Mucosa of descending colon (tissue), 3 donors: ENCODE data around the gene DPT. TPM values are rescaled to one million over a fixed set of nuclear protein-coding genes. Genes with fewer than 3 reads are reported as not detected.

Source experiments
- ATAC-seq: fragments of 200-7000 bp; cut with Tn5 transposase; one replicate; pipeline ENCODE4 v1.9.1; 2020; ENCODE audit warnings: mild to moderate bottlenecking, moderate library complexity
- DNase-seq, 3 donors: peaks; one replicate each; pipeline ENCODE4 v3.0.0-alpha.2; 2020
- H3K36me3 ChIP-seq: fragments of 200-600 bp; one replicate; pipeline ENCODE4 v1.8.0; 2021; ENCODE audit warnings: low read depth, mild to moderate bottlenecking
- H3K4me1 ChIP-seq: fragments of 200-600 bp; one replicate; pipeline ENCODE4 v1.8.0; 2021; ENCODE audit warnings: low read depth, mild to moderate bottlenecking
- H3K4me3 ChIP-seq: fragments of 200-600 bp; one replicate; pipeline ENCODE4 v1.8.0; 2021; ENCODE audit warnings: mild to moderate bottlenecking
- H3K9me3 ChIP-seq: fragments of 200-600 bp; one replicate; pipeline ENCODE4 v1.8.0; 2021; ENCODE audit warnings: mild to moderate bottlenecking
- intact Hi-C, 2 donors: fragments of 100-400 bp; cut with DNase I in 1 of 2; cut with micrococcal nuclease in 1 of 2; formaldehyde crosslinking; loops; one replicate each; pipeline versions ENCODE4 v1.11.0 to v1.11.1; 2022; cut with DNase I, micrococcal nuclease
- total RNA-seq, 3 donors: library from RNA; stranded (reverse); fragmentation: NEBNext Ultra II Directional in 2 of 3; extraction: Animal tissue kit (Norgen Biotek cat#: 25700) in 2 of 3; gene quantifications; one replicate each; pipeline versions ENCODE4 v1.2.1 to v1.2.4, GENCODE V29; 2021 to 2023
- TF ChIP-seq, protein P1 (sequence below): fragments of 200-600 bp; IDR thresholded peaks from one replicate; pipeline ENCODE4 v1.8.0; 2022; ENCODE audit warnings: antibody characterized with exemption, mild to moderate bottlenecking
- donor health status: DM: no; HTN: no; CAD: no; lungs with moderate emphysema.
- donor health status: DM: no; HTN: no; CAD: no.
- donor health status: DM: no; HTN: yes; CAD: no.

Gene DPT
- total RNA-seq, 3 donors from 2014 or later: 4.8 to 277 (median 16.9) TPM

DNA sequence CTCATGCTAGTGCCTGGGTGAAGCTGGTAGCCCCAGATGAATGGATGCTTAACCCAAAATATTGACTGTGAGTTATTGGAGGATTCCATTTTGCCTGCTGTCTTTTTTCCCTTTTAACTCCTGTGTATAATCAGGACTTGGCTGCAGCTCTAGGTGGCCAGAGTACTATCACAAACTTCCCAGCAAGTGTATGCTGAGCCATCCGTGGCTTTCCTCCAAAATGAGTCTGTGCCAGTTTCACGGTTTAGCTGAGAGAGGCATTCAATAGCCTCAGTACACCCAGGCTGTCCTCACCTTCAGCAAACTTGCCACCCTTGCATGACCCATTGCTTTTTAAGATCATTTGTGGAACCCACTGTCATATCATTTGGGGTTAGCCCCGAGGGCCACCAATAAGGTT, 5.3 kb upstream of the DPT start:
- ATAC-seq (no peak), DNase-seq (no peak)
- no peaks in the 10 kb centered on the region for H3K9me3 ChIP-seq
- TF ChIP-seq, protein P1, sequence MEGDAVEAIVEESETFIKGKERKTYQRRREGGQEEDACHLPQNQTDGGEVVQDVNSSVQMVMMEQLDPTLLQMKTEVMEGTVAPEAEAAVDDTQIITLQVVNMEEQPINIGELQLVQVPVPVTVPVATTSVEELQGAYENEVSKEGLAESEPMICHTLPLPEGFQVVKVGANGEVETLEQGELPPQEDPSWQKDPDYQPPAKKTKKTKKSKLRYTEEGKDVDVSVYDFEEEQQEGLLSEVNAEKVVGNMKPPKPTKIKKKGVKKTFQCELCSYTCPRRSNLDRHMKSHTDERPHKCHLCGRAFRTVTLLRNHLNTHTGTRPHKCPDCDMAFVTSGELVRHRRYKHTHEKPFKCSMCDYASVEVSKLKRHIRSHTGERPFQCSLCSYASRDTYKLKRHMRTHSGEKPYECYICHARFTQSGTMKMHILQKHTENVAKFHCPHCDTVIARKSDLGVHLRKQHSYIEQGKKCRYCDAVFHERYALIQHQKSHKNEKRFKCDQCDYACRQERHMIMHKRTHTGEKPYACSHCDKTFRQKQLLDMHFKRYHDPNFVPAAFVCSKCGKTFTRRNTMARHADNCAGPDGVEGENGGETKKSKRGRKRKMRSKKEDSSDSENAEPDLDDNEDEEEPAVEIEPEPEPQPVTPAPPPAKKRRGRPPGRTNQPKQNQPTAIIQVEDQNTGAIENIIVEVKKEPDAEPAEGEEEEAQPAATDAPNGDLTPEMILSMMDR: no peak
- H3K4me1 ChIP-seq: no peaks in the 10 kb centered on the region
- no peak overlapping the region for H3K4me3 ChIP-seq
- H3K36me3 ChIP-seq: no peaks in the 10 kb centered on the region
- intact Hi-C loops: no loop called here

DNA sequence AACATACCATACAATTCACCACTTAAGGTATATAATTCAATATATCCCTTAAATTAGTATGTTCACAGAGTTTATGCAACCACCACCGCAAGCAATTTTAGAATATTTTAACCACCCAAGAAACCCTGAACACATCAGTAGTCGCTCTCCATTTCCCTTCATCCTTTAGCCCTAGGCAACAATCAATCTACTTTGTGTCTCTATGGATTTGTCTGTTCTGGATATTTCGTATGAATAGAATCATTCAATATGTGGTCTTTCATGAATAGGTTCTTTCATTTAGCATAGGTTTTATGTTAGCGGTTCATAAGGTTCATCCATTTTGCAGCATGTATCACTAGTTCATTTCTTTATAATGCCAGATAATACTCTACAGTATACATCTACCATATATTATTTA, 4.2 kb upstream of the DPT start:
- Histone ChIP-seq H3K4me1 (no peaks in the 10 kb centered on the region), H3K36me3 (no peaks in the 10 kb centered on the region), H3K4me3 (no peak overlapping the region), H3K9me3 (no peaks in the 10 kb centered on the region)
- ATAC-seq: no peak
- no peak for DNase-seq
- intact Hi-C loops: no loop called here
- TF ChIP-seq, protein P1: no peak

DNA sequence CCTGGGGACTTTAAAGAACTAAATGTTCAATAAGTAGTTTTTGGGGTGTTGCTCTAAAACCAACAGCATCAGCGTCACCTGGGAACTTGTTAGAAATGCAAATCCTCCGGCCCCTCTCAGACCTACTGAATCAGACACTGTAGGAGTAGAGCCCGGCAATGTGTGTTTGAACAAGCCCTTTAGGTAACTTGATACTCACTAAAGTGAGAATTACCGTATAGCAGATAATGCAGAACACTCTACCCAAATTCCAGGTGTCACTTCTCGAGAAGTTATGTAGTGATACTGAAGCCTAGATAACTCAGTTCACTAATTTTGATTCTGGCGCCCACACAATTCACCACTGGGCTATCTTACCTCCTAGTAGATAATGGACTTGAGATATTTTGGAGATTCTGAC, 3.7 kb upstream of the DPT start:
- H3K9me3 ChIP-seq: no peaks in the 10 kb centered on the region
- intact Hi-C loops: no loop called here
- H3K4me3 ChIP-seq: no peak overlapping the region
- DNase-seq (no peak), ATAC-seq (no peak)
- TF ChIP-seq, protein P1: no peak
- H3K36me3 ChIP-seq: no peaks in the 10 kb centered on the region
- no peaks in the 10 kb centered on the region for H3K4me1 ChIP-seq

DNA sequence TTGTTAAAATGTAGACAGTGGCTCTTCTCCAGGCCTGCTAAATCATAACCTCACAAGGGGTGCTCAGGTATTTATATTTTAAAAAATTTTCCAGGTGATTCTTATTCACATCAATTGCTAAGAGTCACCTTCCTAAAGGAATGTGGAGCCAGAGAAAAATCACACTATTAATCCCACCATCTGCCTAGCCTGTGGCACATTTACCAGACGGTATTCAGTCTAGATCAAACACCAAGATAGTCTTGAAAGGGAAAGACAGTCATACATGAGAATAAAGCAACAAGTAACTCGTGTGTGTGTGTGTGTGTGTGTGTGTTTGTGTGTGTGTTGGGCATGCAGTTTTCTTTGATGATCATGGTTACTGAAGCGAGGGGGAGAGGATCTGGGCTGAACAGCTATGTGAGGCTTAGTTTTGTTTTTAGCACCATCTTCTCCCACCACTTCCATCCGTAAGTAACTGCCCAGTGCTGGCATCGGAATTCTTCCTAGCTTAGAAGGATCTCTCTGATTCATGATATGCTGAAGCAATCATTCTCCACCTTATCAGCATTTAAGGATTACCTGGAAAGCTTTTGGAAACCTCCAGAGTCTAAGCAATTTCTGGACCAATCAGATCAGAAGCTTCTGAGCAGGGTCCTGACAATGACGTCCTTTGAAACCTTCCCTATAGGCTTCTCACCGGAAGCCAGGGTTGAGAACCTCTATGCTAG, 2.4 kb upstream of the DPT start:
- no peaks in the 10 kb centered on the region for H3K36me3 ChIP-seq

DNA sequence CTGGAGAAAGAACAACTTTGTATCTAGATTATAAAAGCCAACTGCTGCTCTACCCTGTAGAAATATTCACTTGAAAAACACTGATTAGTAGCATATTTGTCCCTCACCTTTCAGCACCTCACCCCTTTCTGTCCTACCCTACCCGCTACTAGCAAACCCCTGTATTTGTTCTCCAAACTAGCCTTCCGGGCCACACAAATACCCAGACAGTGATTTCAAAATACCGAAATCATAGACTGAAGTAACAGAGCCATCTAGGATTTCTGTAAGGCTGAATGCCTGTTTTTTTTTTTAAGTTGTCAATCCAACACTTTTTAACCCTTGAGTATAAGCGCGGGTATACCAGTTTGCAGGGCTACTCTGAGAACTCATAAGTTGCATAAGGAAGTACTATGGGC, 398 bp upstream of the DPT start:
- H3K4me1 ChIP-seq: no peaks in the 10 kb centered on the region
- DNase-seq: no peak
- H3K9me3 ChIP-seq: no peaks in the 10 kb centered on the region
- H3K4me3 ChIP-seq: no peak overlapping the region
- no peak for ATAC-seq
- H3K36me3 ChIP-seq: no peaks in the 10 kb centered on the region
- intact Hi-C loops: no loop called here
- TF ChIP-seq, protein P1: no peak

More for the DNA sequence above, 2.4 kb upstream of the DPT start:
- TF ChIP-seq, protein P1: no peak
- Histone ChIP-seq H3K9me3 (no peaks in the 10 kb centered on the region), H3K4me3 (no peak overlapping the region), H3K4me1 (no peaks in the 10 kb centered on the region)
- intact Hi-C loops: no loop called here
- ATAC-seq (no peak), DNase-seq (no peak)

DNA sequence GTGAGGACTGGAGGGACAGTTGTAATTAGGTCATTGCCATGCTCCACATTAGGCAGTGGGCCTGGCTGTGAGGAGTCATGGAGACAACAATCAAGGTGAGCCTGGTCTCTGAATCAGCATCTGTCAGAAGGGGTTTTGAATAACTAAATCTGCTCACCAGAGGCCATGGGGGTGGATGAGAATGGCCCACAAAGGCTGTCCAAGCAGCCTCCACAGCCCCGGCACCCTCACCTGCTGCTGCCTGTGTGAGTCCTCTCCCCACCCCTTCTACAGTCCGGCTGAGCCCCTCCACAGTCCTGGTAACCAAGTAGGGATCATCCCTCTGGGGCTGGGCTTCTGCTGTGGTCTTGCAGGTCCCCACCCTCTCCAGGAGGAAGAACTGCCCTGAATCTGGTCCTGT, 2.3 kb downstream of the DPT start:
- DNase-seq: no peak
- no peak for ATAC-seq
- H3K36me3 ChIP-seq: no peaks in the 10 kb centered on the region
- TF ChIP-seq, protein P1: no peak
- no peaks in the 10 kb centered on the region for H3K4me1 ChIP-seq
- no peak overlapping the region for H3K4me3 ChIP-seq
- H3K9me3 ChIP-seq: no peaks in the 10 kb centered on the region
- intact Hi-C loops: no loop called here
